NK-92 (cell line): ENCODE data around the gene CASK.

Experiments used
- DNase-seq: peaks from one replicate; lab custom pipeline; 2025; ENCODE audit not compliant: unreplicated experiment; lab: John Stamatoyannopoulos, UW

CASK gene

GRCh38 chrX:41837270-41837944 is 85.9 kb downstream of the CASK start:
- DNase-seq = no peak

GRCh38 chrX:41828826-41829225 is 94.5 kb downstream of the CASK start:
- DNase-seq = no peak

- DNase-seq = no peak
Measured at GRCh38 chrX:41827886-41828285, 95.5 kb downstream of the CASK start.

- no peak for DNase-seq
Measured at GRCh38 chrX:41825796-41826195, 97.6 kb downstream of the CASK start.

GRCh38 chrX:41824551-41824950 is 98.8 kb downstream of the CASK start:
- DNase-seq = no peak

GRCh38 chrX:41823402-41823801 is 100.0 kb downstream of the CASK start:
- DNase-seq = no peak

- DNase-seq = no peak
Measured at GRCh38 chrX:41822892-41823291, 100.5 kb downstream of the CASK start.

GRCh38 chrX:41808047-41808446 is 115.3 kb downstream of the CASK start:
- no peak for DNase-seq

GRCh38 chrX:41802958-41803357 is 120.4 kb downstream of the CASK start:
- no peak for DNase-seq

- DNase-seq = no peak
Measured at GRCh38 chrX:41799661-41800060, 123.7 kb downstream of the CASK start.

- DNase-seq = no peak
Measured at GRCh38 chrX:41796577-41796976, 126.8 kb downstream of the CASK start.

GRCh38 chrX:41796046-41796445 is 127.3 kb downstream of the CASK start:
- DNase-seq = no peak

- DNase-seq = no peak
Measured at GRCh38 chrX:41789374-41789773, 134.0 kb downstream of the CASK start.

- no peak for DNase-seq
Measured at GRCh38 chrX:41785685-41786084, 137.7 kb downstream of the CASK start.

GRCh38 chrX:41781500-41781899 is 141.9 kb downstream of the CASK start:
- DNase-seq = no peak

- no peak for DNase-seq
Measured at GRCh38 chrX:41779941-41780340, 143.4 kb downstream of the CASK start.

GRCh38 chrX:41779030-41779564 is 144.3 kb downstream of the CASK start:
- no peak for DNase-seq

- DNase-seq = no peak
Measured at GRCh38 chrX:41761702-41762101, 161.7 kb downstream of the CASK start.

GRCh38 chrX:41761169-41761568 is 162.2 kb downstream of the CASK start:
- DNase-seq = no peak

GRCh38 chrX:41759817-41760216 is 163.5 kb downstream of the CASK start:
- DNase-seq = no peak

GRCh38 chrX:41758401-41758800 is 165.0 kb downstream of the CASK start:
- DNase-seq = no peak

- no peak for DNase-seq
Measured at GRCh38 chrX:41750716-41751115, 172.6 kb downstream of the CASK start.

- DNase-seq = no peak
Measured at GRCh38 chrX:41739871-41740270, 183.5 kb downstream of the CASK start.
